HS-5 (cell line): ENCODE results near the gene TMC7.
"Not testable (repeated sequence)": the region's sequence is repeated elsewhere in the genome, so short reads cannot be mapped to it uniquely, and the experiment has no call there.

Experiments
- DNase-seq: peaks from one replicate; pipeline ENCODE4 v3.0.0-alpha.2; 2012; ENCODE audit warnings: low read depth

The TMC7 gene

GRCh38 chr16:18979936-18980335 is 3.8 kb upstream of the TMC7 start:
- no peak for DNase-seq

GRCh38 chr16:18984435-18985005 is 786 bp downstream of the TMC7 start:
- no peak for DNase-seq

- not testable (repeated sequence) for DNase-seq
These were observed 1.5 kb downstream of the TMC7 start for GRCh38 chr16:18985256-18985655.

DNA sequence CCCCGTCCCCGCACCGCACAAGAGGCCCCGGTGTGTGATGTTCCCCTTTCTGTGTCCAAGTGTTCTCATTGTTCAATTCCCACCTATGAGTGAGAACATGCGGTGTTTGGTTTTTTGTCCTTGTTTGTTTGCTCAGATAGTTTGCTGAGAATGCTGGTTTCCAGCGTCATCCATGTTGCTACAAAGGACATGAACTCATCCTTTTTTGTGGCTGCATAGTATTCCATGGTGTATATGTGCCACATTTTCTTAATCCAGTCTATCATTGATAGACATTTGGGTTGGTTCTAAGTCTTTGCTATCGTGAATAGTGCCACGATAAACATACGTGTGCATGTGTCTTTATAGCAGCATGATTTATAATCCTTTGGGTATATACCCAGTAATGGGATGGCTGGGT is 8.0 kb downstream of the TMC7 start:
- not testable (repeated sequence) for DNase-seq

- DNase-seq = not testable (repeated sequence)
These were observed 9.8 kb downstream of the TMC7 start for GRCh38 chr16:18993531-18993930.

DNA sequence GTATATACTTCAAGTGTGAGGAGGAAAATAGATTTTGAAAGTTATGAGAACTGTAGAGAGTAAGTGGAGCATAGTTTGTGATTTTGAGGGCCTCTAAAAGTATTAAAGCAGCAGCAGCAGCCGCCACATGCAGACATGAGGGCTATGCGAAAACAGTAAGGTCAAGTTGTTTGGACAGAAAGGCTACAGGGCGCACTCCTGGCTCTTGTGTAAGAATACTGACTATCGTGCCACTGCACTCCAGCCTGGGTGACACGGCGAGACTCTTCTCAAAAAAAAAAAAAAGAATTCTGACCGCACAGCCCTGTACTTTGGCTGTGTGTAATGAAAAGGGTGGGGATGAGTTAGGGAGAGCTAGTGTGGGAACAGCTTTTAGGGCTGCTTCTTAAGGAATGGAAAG is 10.4 kb downstream of the TMC7 start:
- not testable (repeated sequence) for DNase-seq

- DNase-seq = not testable (repeated sequence)
These were observed 11.7 kb downstream of the TMC7 start for GRCh38 chr16:18995406-18995805.

DNA sequence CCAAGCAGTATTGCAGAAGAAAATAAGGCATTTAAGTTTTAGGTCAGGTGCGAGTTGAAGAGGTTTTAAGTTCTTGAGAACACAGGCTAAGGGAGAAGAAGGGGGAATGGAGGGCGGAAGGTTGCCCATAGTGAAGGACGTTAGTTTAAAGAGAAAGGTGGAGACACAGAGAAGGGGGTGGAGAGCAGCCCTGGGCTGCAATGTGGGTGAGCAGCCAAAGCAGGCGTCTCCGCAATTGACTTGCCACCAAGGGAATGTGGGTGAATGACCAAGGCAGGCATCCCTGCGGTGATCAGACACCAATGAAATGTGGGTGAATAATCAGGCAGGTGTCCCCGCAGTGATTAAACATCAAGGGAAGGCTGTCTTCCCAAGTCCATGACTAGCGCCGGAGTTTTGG is 12.8 kb downstream of the TMC7 start:
- DNase-seq = not testable (repeated sequence)

- not testable (repeated sequence) for DNase-seq
These were observed 13.3 kb downstream of the TMC7 start for GRCh38 chr16:18997001-18997400.

- no peak for DNase-seq
These were observed 15.3 kb downstream of the TMC7 start for GRCh38 chr16:18999045-18999393.

GRCh38 chr16:19001788-19002187 is 18.1 kb downstream of the TMC7 start:
- peak; percentile 57 for DNase-seq

GRCh38 chr16:19003935-19004334 is 20.2 kb downstream of the TMC7 start:
- DNase-seq = no peak

DNA sequence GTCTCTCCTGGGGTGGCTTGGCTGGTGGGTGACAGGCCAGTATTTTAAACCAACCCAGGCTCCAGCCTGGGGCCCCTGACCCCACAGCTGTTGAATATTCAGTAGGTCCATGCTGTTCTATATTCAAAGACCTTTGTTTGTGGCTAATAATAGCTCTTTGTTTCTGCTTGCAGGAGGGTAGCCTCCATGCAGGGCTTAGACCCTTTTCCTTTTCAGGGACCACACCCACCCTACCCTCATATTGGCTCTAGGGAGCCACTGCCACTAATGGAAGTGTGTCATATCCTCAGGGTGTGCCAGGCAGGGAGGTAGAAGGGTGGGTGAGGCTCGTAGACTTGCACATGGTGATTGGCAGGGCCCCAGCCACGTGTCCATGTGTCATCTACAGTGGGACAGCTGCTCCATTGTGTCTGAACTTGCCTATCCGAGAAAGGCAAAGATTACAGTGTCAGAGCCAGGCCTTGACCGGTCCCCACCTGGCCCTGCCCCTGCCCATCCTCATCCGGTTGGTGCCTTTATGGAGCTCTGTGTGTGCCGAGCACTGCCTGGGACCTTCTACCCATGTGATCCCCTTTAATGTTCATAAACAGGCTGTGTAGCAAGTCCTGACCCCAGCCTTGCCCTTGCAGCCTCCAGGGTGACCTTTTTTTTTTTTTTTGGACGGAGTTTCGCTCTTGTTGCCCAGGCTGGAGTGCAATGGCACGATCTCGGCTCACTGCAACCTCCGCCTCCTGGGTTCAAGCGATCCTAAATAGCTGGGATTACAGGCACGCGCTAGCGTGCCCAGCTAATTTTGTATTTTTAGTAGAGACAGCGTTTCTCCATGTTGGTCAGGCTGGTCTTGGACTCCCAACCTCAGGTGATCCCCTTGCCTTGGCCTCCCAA is 22.1 kb downstream of the TMC7 start:
- DNase-seq = no peak

DNA sequence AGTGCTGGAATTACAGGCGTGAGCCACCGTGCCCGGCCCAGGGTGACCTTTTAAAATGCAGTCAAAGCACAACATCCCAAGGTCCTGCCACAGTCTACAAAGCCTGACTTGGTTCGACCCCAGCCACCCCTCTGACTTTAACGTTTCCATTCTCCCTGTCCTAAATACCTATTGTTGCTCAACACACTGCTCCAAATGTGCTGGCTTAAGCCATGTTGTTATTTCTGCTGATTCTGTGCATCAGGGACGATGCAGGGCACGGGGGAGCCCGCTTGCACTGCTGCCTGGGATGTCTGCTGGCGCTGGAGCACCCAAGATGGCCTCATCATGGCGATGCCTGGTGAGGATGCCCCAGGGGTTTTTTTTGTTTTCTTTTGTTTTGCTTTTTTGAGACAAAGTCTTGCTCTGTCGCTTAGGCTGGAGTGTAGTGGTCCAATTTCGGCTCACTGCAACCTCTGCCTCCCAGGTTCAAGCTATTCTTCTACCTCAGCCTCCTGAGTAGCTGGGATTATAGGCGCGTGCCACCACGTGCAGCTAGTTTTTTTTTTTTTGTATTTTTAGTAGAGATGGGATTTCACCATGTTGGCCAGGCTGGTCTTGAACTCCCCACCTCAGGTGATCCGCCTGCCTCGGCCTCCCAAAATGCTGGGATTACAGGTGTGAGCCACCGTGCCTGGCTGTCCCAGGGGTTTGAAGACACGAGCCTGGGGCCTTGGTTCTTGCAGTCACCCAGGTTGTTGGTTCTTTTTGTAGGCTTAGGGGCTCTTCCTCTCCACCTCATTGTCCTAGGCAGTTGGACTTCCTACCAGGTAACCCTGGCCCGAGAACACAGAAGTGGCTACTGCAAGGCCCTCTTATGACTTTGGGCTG is 22.9 kb downstream of the TMC7 start:
- no peak for DNase-seq

DNA sequence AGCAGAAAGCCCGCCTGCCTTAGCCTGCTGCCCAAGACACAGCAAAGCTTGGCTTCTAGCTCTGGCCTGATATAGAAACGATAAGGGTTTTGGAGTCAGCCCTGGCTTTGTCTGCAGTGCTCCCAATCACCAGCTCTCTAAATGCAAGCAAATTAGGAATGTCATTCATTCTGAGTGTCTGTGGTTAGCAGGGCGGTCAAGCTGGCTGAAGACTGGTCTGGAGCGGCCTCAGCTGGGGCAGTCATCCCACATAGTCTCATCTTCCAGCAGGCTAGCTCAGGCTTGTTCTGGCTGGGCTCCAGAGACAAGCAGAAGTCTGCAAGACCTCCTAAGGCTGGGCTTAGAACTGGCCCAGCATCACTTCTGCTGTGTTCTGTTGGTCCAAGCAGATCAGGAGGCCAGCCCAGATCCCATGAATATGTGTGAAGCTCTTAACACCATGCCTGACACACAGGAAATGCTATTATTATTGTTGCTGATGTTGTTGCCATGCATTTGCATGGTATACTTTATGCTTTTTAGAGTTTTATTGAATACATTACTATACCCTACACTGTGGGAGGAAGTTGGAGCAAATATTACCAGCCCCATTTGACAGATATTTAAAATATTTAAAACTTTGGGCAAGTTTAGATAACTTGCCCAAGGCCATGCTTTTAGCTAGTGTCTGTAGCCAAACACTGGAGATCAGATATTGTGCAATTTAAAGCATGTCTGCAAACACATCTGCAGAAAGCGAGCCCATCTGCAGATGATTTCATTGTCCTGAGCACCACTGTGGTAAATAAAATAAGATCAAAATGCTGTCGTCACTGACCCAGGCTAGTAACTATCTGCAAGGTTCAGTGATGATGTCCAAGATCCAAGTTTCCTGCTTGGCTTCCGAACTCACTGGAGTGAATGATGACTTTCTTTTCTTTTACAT is 24.8 kb downstream of the TMC7 start:
- no peak for DNase-seq

DNA sequence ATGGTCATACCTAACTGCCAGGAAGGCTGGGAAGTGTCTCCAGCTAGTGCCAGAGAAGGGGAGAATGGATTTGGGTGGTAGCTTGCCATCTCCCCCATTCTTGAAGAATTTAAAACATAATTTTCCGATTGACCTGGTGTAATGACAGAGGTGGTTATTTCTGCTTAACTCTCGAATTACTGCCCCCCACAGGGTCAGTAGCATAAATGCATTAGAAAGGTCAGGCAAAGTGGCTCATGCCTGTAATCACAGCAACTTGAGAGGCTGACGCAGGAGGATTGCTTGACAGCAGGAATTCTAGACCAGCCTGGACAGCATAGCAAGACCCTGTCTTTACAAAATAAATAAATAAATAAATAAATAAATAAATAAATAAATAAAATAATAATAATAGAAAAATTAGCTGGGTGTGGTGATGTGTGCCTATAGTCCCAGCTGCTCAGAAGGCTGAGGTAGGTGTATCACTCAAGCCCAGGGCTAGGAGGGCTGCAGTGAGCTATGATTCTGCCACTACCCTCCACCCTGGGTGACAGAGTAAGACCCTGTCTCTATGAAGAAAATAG is 27.5 kb downstream of the TMC7 start:
- DNase-seq = no peak

GRCh38 chr16:19014461-19014860 is 30.7 kb downstream of the TMC7 start:
- no peak for DNase-seq

- DNase-seq = no peak
These were observed 33.4 kb downstream of the TMC7 start for GRCh38 chr16:19017179-19017578.

- DNase-seq = no peak
These were observed 37.0 kb downstream of the TMC7 start for GRCh38 chr16:19020689-19021088.

GRCh38 chr16:19021747-19022146 is 38.0 kb downstream of the TMC7 start:
- no peak for DNase-seq

- no peak for DNase-seq
These were observed 43.7 kb downstream of the TMC7 start for GRCh38 chr16:19027416-19027815.
